ENCODE results near the gene SERP2. TPM values are rescaled to one million over a fixed set of nuclear protein-coding genes. Genes with fewer than 3 reads are reported as not detected.
A peak's percentile ranks its signal among the peaks of the same experiment; 100 is the strongest.

SERP2 gene
- total RNA-seq, 1 donor from 2014 or later: 2.4 TPM

- no peak for DNase-seq (ENCODE audit: low read depth)
- no peak overlapping the region for H3K27ac Mint-ChIP-seq (ENCODE audit: unreplicated experiment)
These were observed 55.7 kb downstream of the SERP2 start for GRCh38 chr13:44429311-44429710.

GRCh38 chr13:44431150-44431549 is 57.5 kb downstream of the SERP2 start:
- DNase-seq (ENCODE audit: low read depth) (no peak), FAIRE-seq (no peak)
- Histone ChIP-seq H4K20me1 (ENCODE audit: insufficient read depth, low read length) (peaks cover 36% of the 10 kb centered on the region), H3K27me3 (ENCODE audit: insufficient read depth, low read length) (no peaks in the 10 kb centered on the region), H3K9me3 (ENCODE audit: insufficient read depth, low read depth, low read length) (no peaks in the 10 kb centered on the region), H3K9ac (ENCODE audit: low read length) (no peak overlapping the region), H3K4me1 (ENCODE audit: insufficient read depth, low read length) (peaks cover 13% of the 10 kb centered on the region), H3K4me2 (ENCODE audit: low read length) (no peak overlapping the region), H3K27ac (ENCODE audit: low read depth, low read length) (no peak overlapping the region), H3K79me2 (ENCODE audit: insufficient read depth, low read length) (peaks cover 31% of the 10 kb centered on the region), H3K4me3 (ENCODE audit: insufficient read depth, low read depth, low read length) (no peak overlapping the region), H2AFZ (ENCODE audit: low read depth, low read length) (no peak overlapping the region), H3K36me3 (ENCODE audit: insufficient read depth, low read length) (peaks cover 16% of the 10 kb centered on the region)
- Mint-ChIP-seq H3K36me3 (ENCODE audit: low read depth, unreplicated experiment) (peaks cover 12% of the 10 kb centered on the region), H3K9me3 (ENCODE audit: unreplicated experiment) (no peaks in the 10 kb centered on the region), H3K27me3 (ENCODE audit: low read depth, unreplicated experiment) (no peaks in the 10 kb centered on the region), H3K27ac (ENCODE audit: unreplicated experiment) (no peak overlapping the region), H3K4me1 (ENCODE audit: low read depth, unreplicated experiment) (peaks cover 22% of the 10 kb centered on the region), H3K4me3 (ENCODE audit: unreplicated experiment) (no peak overlapping the region)
- TF ChIP-seq EZH2 (IDR thresholded peaks at IDR 0.05; ENCODE audit: insufficient read depth, low read length): no peak
- TF ChIP-seq CTCF (IDR thresholded peaks at IDR 0.05; ENCODE audit: insufficient read depth, low read depth, low read length): no peak

More at GRCh38 chr13:44429311-44429710, 55.7 kb downstream of the SERP2 start:
- peaks cover 14% of the 10 kb centered on the region for H3K79me2 ChIP-seq (ENCODE audit: insufficient read depth, low read length)
- Mint-ChIP-seq H3K27me3 (ENCODE audit: low read depth, unreplicated experiment) (no peaks in the 10 kb centered on the region), H3K36me3 (ENCODE audit: low read depth, unreplicated experiment) (peaks cover 12% of the 10 kb centered on the region), H3K4me3 (ENCODE audit: unreplicated experiment) (no peak overlapping the region), H3K4me1 (ENCODE audit: low read depth, unreplicated experiment) (peaks cover 17% of the 10 kb centered on the region), H3K9me3 (ENCODE audit: unreplicated experiment) (peaks cover 4% of the 10 kb centered on the region)
- peaks cover 15% of the 10 kb centered on the region for H3K36me3 ChIP-seq (ENCODE audit: insufficient read depth, low read length)
- TF ChIP-seq CTCF (IDR thresholded peaks at IDR 0.05; ENCODE audit: insufficient read depth, low read depth, low read length) (no peak), EZH2 (IDR thresholded peaks at IDR 0.05; ENCODE audit: insufficient read depth, low read length) (no peak)
- H3K4me2 ChIP-seq (ENCODE audit: low read length): no peak overlapping the region
- H3K9ac ChIP-seq (ENCODE audit: low read length): no peak overlapping the region
- peaks cover 20% of the 10 kb centered on the region for H4K20me1 ChIP-seq (ENCODE audit: insufficient read depth, low read length)
- no peak overlapping the region for H3K4me3 ChIP-seq (ENCODE audit: insufficient read depth, low read depth, low read length)
- H3K27ac ChIP-seq (ENCODE audit: low read depth, low read length): no peak overlapping the region
- no peaks in the 10 kb centered on the region for H3K27me3 ChIP-seq (ENCODE audit: insufficient read depth, low read length)
- H3K4me1 ChIP-seq (ENCODE audit: insufficient read depth, low read length): peaks cover 10% of the 10 kb centered on the region
- FAIRE-seq: no peak
- no peaks in the 10 kb centered on the region for H3K9me3 ChIP-seq (ENCODE audit: insufficient read depth, low read depth, low read length)
- no peak overlapping the region for H2AFZ ChIP-seq (ENCODE audit: low read depth, low read length)

GRCh38 chr13:44432650-44433049 is 59.0 kb downstream of the SERP2 start:
- no peak for TF ChIP-seq CTCF (IDR thresholded peaks at IDR 0.05; ENCODE audit: insufficient read depth, low read depth, low read length)
- TF ChIP-seq EZH2 (IDR thresholded peaks at IDR 0.05; ENCODE audit: insufficient read depth, low read length): no peak
- Histone ChIP-seq H3K4me3 (ENCODE audit: insufficient read depth, low read depth, low read length) (no peak overlapping the region), H3K4me1 (ENCODE audit: insufficient read depth, low read length) (peaks cover 19% of the 10 kb centered on the region), H3K79me2 (ENCODE audit: insufficient read depth, low read length) (peaks cover 36% of the 10 kb centered on the region), H3K27ac (ENCODE audit: low read depth, low read length) (no peak overlapping the region), H3K9ac (ENCODE audit: low read length) (no peak overlapping the region), H3K27me3 (ENCODE audit: insufficient read depth, low read length) (no peaks in the 10 kb centered on the region), H3K9me3 (ENCODE audit: insufficient read depth, low read depth, low read length) (no peaks in the 10 kb centered on the region), H4K20me1 (ENCODE audit: insufficient read depth, low read length) (peaks cover 40% of the 10 kb centered on the region), H2AFZ (ENCODE audit: low read depth, low read length) (no peak overlapping the region), H3K36me3 (ENCODE audit: insufficient read depth, low read length) (peaks cover 16% of the 10 kb centered on the region), H3K4me2 (ENCODE audit: low read length) (peak overlapping the region; percentile 82)
- peak overlapping the region; percentile 66 for H3K4me3 Mint-ChIP-seq (ENCODE audit: unreplicated experiment)
- no peak overlapping the region for H3K27ac Mint-ChIP-seq (ENCODE audit: unreplicated experiment)
- peaks cover 12% of the 10 kb centered on the region for H3K36me3 Mint-ChIP-seq (ENCODE audit: low read depth, unreplicated experiment)
- H3K27me3 Mint-ChIP-seq (ENCODE audit: low read depth, unreplicated experiment): no peaks in the 10 kb centered on the region
- peaks cover 22% of the 10 kb centered on the region for H3K4me1 Mint-ChIP-seq (ENCODE audit: low read depth, unreplicated experiment)
- FAIRE-seq: no peak
- H3K9me3 Mint-ChIP-seq (ENCODE audit: unreplicated experiment): no peaks in the 10 kb centered on the region
- no peak for DNase-seq (ENCODE audit: low read depth)
